Right cardiac atrium (tissue), 5 donors: ENCODE measurements around the gene SHFL. TPM values are rescaled to one million over a fixed set of nuclear protein-coding genes. Genes with fewer than 3 reads are reported as not detected.

ENCODE experiments used
- ATAC-seq, 2 donors: fragments of 200-7000 bp; cut with Tn5 transposase; one replicate each; pipeline versions ENCODE4 v1.8.0 to v1.9.1; 2020; ENCODE audit warnings: moderate library complexity in 2 of 2, mild to moderate bottlenecking in 1 of 2
- DNase-seq, 3 donors: peaks; one replicate each; pipeline ENCODE4 v3.0.0-alpha.2; 2020
- H3K27ac ChIP-seq: one replicate; pipeline ENCODE4 v1.5.1; 2013; ENCODE audit warnings: mild to moderate bottlenecking, low read length, control low read depth, moderate library complexity
- H3K27me3 ChIP-seq: one replicate; pipeline ENCODE4 v1.6.1; 2013; ENCODE audit not compliant: control insufficient read depth, insufficient read depth
- H3K4me1 ChIP-seq: one replicate; pipeline ENCODE4 v1.6.1; 2013; ENCODE audit warnings: low read length; ENCODE audit not compliant: control insufficient read depth, insufficient read depth
- H3K4me3 ChIP-seq: one replicate; pipeline ENCODE4 v1.5.1; 2013; ENCODE audit warnings: low read length, control low read depth
- H3K9me3 ChIP-seq: one replicate; pipeline ENCODE4 v1.6.1; 2013; ENCODE audit warnings: low read length; ENCODE audit not compliant: control insufficient read depth
- WGBS: extraction: QIAGEN DNeasy Blood & Tissue Kit; methylation state at CpG from one replicate; pipeline ENCODE4 v1.1.7; 2013; 5-methylcytosine and 5-hydroxymethylcytosine counted together
- intact Hi-C, 4 donors: fragments of 100-400 bp; cut with DNase I; formaldehyde crosslinking; loops; one replicate each; pipeline versions ENCODE4 v1.11.0 to v1.14.0; 2022 to 2023
- polyA plus RNA-seq: library from polyadenylated mRNA; stranded (reverse); fragments of 200-250 nt; gene quantifications from one replicate; pipeline ENCODE4 v1.2.3, GENCODE V29; 2013
- total RNA-seq, 4 donors: library from RNA; stranded (reverse); fragmentation: NEBNext Ultra II Directional; extraction: Animal tissue kit (Norgen Biotek cat#: 25700); gene quantifications; one replicate each; pipeline ENCODE4 v1.2.1, GENCODE V29; 2021
- donor health status: healthy with polysubstance abuse.
- donor health status: DM: no; HTN: yes; CAD: no.
- donor health status: DM: no; HTN: no; CAD: no.
- donor health status: DM: no; HTN: yes; CAD: no; lungs with severe emphysema.
- donor health status: DM: yes; HTN: yes; CAD: no.

SHFL gene
- total and polyA plus RNA-seq, 5 donors = 14.5 to 16.0 (median 15.7) TPM

DNA sequence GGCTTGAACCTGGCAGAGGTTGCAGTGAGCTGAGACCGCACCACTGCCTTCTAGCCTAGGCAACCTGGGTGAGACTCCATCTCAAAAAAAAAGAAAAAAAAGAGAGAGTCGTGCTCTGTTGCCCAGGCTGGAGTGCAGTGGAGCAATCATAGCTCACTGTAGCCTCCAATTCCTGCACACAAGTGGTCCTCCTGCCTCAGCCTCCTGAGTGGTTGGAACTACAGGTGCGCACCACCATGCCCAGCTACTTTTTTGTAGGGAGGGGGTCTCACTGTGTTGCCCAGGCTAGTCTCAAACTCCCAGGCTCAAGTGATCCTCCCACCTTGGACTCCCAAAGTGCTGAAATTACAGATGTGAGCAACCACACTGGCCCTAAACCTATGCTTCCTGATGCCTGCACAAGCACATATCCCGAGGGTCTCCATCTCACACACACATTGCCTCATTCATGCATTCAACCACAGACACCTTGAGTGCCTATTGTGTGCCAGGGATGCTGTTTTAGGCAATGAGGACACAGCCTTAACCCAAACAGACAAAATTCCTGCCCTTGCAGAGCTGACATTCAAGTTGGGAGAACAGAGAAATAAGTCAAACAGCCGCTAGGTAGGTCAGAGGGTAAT lies 14.2 kb downstream of the SHFL start:
- no peak overlapping the region for H3K4me3 ChIP-seq
- 91% methylated on average over 5 of the region's 5 CpGs for WGBS
- no peaks in the 10 kb centered on the region for H3K9me3 ChIP-seq
- H3K27me3 ChIP-seq = no peaks in the 10 kb centered on the region
- DNase-seq (no peak), ATAC-seq (no peak)
- intact Hi-C loops = loop anchor here in 1 of 4 donors (10.0 kb wide), 1 partner anchor 135 kb away; the partner anchor contains the start of gene S1PR2
- H3K4me1 ChIP-seq = peaks cover 2% of the 10 kb centered on the region
- no peak overlapping the region for H3K27ac ChIP-seq

DNA sequence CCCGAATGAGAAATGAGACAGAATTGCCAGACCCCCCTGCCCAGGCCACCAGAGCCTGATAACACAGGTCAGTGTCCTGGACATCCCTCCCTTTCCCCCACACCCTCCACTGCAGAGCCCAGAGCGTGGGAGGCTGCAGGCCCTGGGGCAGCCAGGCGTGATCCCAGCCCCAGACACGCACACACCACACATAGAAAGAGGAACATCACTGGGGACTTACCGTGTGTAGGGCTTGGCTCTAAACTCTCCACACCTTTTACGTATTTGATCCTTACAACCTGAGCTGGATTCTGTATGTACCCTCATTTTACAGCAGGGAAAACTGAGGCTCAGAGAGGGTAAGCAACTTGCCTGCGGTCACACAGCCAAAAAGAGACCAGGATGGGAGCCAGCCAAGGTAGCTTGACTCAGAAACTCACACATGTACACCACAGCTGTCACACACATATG lies 16.7 kb downstream of the SHFL start:
- Histone ChIP-seq H3K27ac (no peak overlapping the region), H3K4me1 (no peaks in the 10 kb centered on the region), H3K9me3 (no peaks in the 10 kb centered on the region), H3K4me3 (no peak overlapping the region), H3K27me3 (no peaks in the 10 kb centered on the region)
- no peak for ATAC-seq
- 72% methylated on average over 7 of the region's 7 CpGs for WGBS
- intact Hi-C loops = loop anchor here in 1 of 4 donors (10.0 kb wide), 1 partner anchor 132 kb away; the partner anchor contains the start of gene S1PR2
- peak in 1 of 3 donors; percentile 22 for DNase-seq

DNA sequence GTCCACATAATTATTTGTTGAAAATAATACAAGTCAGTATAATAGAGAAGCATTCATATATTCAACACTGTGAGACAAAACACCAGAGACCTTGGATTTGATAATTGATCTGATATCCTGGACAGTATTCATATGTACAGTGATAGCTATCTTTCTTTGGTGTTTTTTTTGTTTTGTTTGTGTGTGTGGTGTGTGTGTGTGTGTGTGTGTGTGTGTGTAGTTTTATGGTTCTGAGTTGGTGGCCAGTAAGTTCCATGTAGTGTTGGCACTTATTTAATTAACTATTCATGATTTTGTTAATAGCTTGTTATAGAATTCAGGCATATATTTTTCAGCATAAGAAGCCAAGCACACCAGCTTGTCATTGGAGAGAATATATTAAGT lies 18.0 kb downstream of the SHFL start:
- Histone ChIP-seq H3K4me3 (no peak overlapping the region), H3K27me3 (no peaks in the 10 kb centered on the region), H3K9me3 (no peaks in the 10 kb centered on the region), H3K27ac (no peak overlapping the region), H3K4me1 (no peaks in the 10 kb centered on the region)
- DNase-seq (no peak), ATAC-seq (no peak)
- intact Hi-C loops = loop anchor here in 1 of 4 donors (10.0 kb wide), 1 partner anchor 131 kb away; the partner anchor contains the start of gene S1PR2

DNA sequence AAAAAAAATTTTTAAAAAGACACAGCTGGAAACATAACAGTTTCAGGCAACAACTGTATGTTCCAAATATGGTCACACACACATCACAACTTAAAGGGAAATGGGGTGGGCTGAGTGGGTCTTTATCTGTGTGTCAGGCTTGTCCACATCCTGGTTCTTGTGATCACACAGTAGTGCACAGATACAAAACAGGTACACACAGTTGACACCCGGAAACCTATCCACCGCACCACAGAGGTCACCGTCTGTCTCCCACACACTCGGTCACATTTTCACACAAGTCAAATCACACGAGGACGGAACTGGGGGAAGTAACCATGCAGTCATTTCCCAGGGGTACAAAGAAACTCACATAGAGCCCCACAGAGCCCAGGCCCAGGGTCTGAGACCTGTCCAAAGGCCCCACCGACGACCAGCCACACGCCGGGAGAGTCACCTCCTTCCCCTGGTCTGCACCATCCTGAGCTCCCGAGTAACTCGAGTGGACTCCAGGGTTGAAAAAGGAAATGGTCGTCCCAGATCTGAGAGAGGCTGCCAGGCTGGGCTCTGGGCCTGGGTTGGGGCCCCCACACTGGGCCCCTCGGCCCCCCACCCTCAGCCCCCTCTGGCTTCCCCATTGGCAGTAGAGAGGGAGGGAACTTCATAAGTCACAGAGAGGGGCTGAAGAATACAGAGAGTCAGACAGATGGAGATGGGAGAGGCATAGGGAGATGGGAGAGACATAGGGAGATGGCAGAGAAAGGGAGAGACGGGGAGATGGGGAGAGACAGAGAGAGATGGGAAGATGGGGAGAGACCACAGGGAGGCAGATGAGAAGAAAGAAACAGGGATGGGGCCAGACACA lies 18.8 kb downstream of the SHFL start:
- H3K4me1 ChIP-seq = no peaks in the 10 kb centered on the region
- DNase-seq (peak in 2 of 3 donors; percentile 41 to 56), ATAC-seq (peak in 1 of 2 donors; percentile 2)
- WGBS = 37% methylated on average over 15 of the region's 15 CpGs
- intact Hi-C loops = loop anchor here in 1 of 4 donors (10.0 kb wide), 1 partner anchor 130 kb away; the partner anchor contains the start of gene S1PR2
- no peak overlapping the region for H3K4me3 ChIP-seq
- H3K27me3 ChIP-seq = no peaks in the 10 kb centered on the region
- no peaks in the 10 kb centered on the region for H3K9me3 ChIP-seq
- no peak overlapping the region for H3K27ac ChIP-seq

DNA sequence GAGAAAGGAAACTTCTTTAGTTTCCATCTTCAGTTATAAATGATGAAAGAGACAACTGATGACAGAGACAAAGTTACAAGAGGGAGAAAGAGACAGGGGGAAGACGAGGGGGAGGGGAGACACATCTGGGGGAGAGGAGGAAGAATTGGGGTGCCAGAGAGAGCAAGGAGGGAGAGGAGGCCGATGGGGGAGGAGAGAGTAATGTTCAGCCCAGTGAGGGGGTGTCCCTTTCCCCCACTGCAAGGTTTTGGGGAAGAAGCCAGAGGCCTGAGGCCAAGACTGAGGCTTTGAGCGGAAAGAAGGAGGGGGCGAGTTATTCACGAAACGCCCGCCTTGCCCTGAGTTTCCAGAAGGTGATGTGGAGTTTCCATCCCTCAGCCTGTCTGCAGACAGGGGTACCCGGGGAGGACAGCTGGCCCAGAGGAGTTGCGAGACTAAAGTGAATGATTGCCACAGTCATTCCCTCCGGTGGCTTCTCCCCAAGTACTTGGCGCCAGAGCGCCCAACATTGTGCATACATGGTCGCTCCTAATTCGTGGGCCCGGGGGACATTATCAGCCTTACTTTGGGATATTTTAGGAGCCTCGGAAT lies 19.5 kb downstream of the SHFL start:
- Histone ChIP-seq H3K27me3 (no peaks in the 10 kb centered on the region), H3K9me3 (no peaks in the 10 kb centered on the region), H3K4me3 (no peak overlapping the region), H3K4me1 (no peaks in the 10 kb centered on the region), H3K27ac (no peak overlapping the region)
- intact Hi-C loops = loop anchor here in 1 of 4 donors (10.0 kb wide), 1 partner anchor 129 kb away; the partner anchor contains the start of gene S1PR2
- ATAC-seq (peak in 1 of 2 donors; percentile 3), DNase-seq (peak in 1 of 3 donors; percentile 19)
- 33% methylated on average over 16 of the region's 16 CpGs for WGBS

DNA sequence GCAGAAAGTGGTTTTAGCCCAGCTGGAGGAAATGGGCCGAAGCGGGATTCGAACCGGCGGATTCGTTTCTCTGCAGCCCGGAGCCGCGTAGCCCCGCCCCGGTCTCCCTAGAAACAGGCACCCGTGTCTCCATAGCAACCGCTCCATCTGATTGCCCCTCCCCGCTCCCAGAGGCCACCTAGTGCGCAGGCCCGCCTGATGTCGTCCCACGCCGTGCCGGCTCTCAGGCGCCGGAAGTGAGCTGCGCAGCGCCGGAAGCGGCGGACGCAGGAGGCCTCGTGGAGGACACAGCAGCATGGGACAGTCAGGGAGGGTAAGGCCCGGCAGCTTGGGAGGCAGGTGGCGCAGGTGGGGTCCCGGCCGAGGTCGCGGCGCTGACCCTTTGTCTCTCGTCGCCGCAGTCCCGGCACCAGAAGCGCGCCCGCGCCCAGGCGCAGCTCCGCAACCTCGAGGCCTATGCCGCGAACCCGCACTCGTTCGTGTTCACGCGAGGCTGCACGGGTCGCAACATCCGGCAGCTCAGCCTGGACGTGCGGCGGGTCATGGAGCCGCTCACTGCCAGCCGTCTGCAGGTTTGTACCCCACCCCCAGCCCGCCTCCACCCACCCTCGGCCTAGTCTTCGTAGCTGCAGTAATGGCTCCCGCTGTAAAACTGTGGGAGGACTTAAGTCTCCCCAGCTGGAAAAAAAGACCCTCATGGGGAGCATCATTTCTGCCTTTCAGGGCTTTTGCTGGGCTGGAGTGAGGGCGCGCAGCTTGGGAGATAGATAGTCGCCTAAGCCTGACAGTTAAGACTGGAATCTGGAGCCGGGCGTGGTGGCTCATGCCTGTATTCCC lies 20.2 kb downstream of the SHFL start, which contains the start of gene PPAN:
PPAN (plus strand) TSS at position 263 of the 837 bp plus-strand sequence; CDS start at position 296, 33 bp downstream.
- intact Hi-C loops = loop anchor here in 1 of 4 donors (10.0 kb wide), 1 partner anchor 128 kb away; the partner anchor contains the start of gene S1PR2
- ATAC-seq = peak; percentile 97 to 98
- no peaks in the 10 kb centered on the region for H3K27me3 ChIP-seq
- no peaks in the 10 kb centered on the region for H3K4me1 ChIP-seq
- DNase-seq = peak; percentile 99
- peak within 1 kb of the TSS; percentile 6 for H3K27ac ChIP-seq
- H3K9me3 ChIP-seq = no peaks in the 10 kb centered on the region
- peak within 1 kb of the TSS; percentile 63 for H3K4me3 ChIP-seq
- 2% methylated on average over 71 of the region's 71 CpGs for WGBS

DNA sequence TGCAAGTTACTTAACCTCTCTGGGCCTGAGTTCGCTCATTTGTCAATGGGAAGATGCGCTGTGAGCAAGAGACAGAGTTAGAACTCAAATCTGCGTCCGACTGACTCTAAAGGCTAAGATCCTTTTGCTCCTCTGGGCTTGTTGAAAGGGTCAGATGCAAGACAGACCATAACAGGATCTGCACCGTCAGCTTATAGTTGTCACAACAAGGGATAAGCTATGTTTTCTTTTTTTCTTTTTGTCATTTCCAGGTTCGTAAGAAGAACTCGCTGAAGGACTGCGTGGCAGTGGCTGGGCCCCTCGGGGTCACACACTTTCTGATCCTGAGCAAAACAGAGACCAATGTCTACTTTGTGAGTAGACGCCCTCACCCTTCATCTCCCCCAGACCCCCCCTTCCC lies 21.1 kb downstream of the SHFL start:
- no peaks in the 10 kb centered on the region for H3K27me3 ChIP-seq
- DNase-seq = peak in 1 of 3 donors; percentile 25
- H3K4me3 ChIP-seq = peak overlapping the region; percentile 63
- no peak for ATAC-seq
- H3K4me1 ChIP-seq = no peaks in the 10 kb centered on the region
- no peaks in the 10 kb centered on the region for H3K9me3 ChIP-seq
- WGBS = 73% methylated on average over 10 of the region's 10 CpGs
- no peak overlapping the region for H3K27ac ChIP-seq
- intact Hi-C loops = loop anchor here in 1 of 4 donors (10.0 kb wide), 1 partner anchor 128 kb away; the partner anchor contains the start of gene S1PR2

DNA sequence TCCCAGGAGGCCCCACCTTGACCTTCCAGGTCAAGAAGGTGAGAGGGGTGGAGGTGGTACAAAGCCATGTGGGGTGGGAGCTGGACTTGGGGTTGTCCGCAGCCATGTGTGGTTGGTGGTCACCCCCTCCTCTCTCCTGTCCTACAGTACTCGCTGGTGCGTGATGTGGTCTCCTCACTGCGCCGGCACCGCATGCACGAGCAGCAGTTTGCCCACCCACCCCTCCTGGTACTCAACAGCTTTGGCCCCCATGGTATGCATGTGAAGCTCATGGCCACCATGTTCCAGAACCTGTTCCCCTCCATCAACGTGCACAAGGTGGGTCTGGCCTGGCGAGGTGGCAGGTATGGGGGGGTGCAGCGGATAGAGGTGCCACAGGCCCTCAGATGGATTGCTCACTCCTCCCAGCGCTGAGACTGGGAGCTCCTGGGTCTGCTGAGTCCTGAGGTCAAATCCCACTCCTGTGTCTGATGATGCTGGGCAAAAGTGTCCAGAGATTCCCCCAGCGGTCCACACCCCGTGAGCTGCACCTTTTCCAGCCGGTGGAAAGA lies 21.8 kb downstream of the SHFL start:
- WGBS = 92% methylated on average over 14 of the region's 14 CpGs
- intact Hi-C loops = loop anchor here in 1 of 4 donors (10.0 kb wide), 1 partner anchor 127 kb away; the partner anchor contains the start of gene S1PR2

DNA sequence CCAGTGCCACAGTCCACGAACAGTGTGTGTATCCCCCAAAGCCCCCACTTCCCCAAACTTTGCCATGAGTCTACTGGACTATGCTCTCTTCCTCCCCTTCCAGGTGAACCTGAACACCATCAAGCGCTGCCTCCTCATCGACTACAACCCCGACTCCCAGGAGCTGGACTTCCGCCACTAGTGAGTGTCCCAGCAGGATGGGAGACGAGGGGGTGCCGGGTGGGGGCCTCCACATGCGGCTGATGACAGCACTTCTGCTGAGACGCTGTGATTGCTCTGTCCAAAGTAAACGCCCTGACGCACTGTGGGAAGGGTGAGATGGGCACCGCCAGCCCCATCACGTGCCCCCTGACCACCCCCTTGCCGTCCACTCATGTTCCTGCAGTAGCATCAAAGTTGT lies 23.4 kb downstream of the SHFL start:
- 86% methylated on average over 14 of the region's 14 CpGs for WGBS
- no peak overlapping the region for H3K27ac ChIP-seq
- no peaks in the 10 kb centered on the region for H3K27me3 ChIP-seq
- no peaks in the 10 kb centered on the region for H3K4me1 ChIP-seq
- DNase-seq = peak in 1 of 3 donors; percentile 35
- H3K4me3 ChIP-seq = no peak overlapping the region
- intact Hi-C loops = loop anchor here in 1 of 4 donors (10.0 kb wide), 1 partner anchor 125 kb away; the partner anchor contains the start of gene S1PR2
- H3K9me3 ChIP-seq = no peaks in the 10 kb centered on the region
- ATAC-seq = no peak

More for the DNA sequence above, 21.8 kb downstream of the SHFL start:
- Histone ChIP-seq H3K9me3 (no peaks in the 10 kb centered on the region), H3K4me1 (no peaks in the 10 kb centered on the region), H3K4me3 (no peak overlapping the region), H3K27me3 (no peaks in the 10 kb centered on the region), H3K27ac (no peak overlapping the region)
- DNase-seq (peak in 2 of 3 donors; percentile 30 to 48), ATAC-seq (no peak)
